AG08395 (cell line): ENCODE results near the gene TRIM17.
"Not testable (repeated sequence)": the region's sequence is repeated elsewhere in the genome, so short reads cannot be mapped to it uniquely, and the experiment has no call there.

Experiments used
- DNase-seq: peaks from one replicate; pipeline ENCODE4 v3.0.0; 2012; ENCODE audit warnings: mixed read lengths, low spot score

The TRIM17 gene

GRCh38 chr1:228446852-228447251 lies 30.2 kb upstream of the TRIM17 start:
- DNase-seq, result no peak

DNA sequence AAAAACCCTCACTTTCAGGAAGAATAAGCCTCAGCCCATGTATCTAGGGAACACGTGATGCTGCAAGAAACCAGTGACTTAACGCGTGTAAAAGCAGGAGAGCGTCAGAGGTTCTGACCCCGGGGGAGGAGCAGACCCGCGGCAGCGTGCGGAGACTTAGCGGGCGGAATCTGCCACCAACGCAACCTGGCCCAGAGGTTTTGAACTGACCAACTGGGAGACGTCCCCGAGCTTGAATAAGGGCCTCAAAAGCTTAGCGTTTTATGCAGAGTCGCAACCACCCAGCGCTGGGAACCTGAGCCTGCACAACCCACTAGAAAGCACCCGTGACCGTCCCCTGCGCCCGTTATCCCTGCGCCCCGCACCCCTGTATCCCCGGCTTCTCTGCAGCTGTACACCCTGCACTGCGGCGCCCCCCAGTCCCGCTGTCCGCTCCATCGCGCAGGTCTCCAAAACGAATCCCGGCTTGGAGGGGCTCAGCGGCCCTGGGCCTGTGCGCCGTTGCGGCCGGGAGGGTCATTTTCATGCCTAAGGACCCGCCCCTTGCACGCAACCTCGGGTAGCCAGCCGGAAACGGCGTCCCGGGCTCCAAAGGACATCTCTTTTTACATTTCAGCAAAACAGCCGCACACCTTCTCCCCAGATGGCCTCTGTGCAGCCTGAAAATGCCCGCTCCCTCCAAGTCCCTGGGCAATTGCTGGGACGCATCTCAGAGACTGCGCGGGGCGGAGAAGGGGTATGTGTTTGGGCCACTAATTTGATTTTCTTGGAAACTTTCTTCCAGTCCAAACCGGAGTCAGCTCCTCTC lies 29.4 kb upstream of the TRIM17 start:
- DNase-seq, result peak; percentile 66

- DNase-seq, result no peak
These were observed 28.8 kb upstream of the TRIM17 start for GRCh38 chr1:228445490-228445842.

GRCh38 chr1:228443395-228443794 lies 26.7 kb upstream of the TRIM17 start:
- DNase-seq, result no peak

GRCh38 chr1:228440761-228441500 lies 24.3 kb upstream of the TRIM17 start:
- DNase-seq, result no peak

GRCh38 chr1:228438266-228438665 lies 21.6 kb upstream of the TRIM17 start:
- no peak for DNase-seq

DNA sequence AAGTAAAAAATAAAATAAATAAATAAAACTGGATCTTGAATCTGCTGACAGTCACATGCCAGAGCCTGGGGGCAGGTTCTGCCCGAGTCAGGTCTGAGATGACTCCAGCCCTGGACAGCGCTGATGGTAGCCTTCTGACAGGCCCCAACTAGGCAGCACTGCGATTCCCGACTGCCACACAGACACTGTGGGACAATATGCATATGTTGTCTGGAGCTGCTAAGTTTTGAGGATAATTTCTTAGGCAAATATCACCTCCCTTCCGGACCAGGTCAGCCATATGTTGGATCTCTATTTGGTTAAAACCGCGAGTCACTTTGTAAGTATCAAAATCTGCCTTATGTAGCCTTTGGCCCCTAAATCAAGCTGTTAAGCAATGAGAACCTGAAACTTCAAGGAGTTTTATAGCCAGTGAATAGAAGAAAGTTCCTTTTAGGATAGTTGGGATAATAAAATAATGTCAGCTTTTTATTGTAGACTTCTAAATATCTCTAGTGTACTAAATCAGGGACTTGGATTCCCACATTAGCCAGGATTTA lies 20.8 kb upstream of the TRIM17 start:
- no peak for DNase-seq

GRCh38 chr1:228434689-228435088 lies 18.0 kb upstream of the TRIM17 start:
- peak; percentile 32 for DNase-seq

- DNase-seq, result not testable (repeated sequence)
These were observed 16.8 kb upstream of the TRIM17 start for GRCh38 chr1:228433337-228434053.

DNA sequence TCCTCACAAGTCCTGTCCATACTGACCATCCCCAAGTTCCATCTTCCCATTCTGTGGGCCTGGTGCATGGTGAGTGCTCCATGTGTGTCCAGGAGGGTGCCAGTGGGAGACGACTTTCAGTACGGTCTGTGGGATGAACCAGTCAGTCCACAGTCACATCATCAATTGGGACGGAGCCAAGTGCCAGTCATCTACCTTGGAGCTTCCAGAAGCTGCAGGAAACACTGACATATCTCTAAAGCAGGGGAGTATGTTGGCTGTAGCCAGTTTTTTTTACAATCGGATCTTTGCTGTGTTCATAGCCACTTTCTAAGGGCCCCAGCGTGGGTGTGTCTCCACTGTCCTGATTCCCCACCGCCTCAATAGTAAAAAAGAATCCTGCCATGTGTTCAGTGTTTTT lies 13.6 kb upstream of the TRIM17 start:
- no peak for DNase-seq

DNA sequence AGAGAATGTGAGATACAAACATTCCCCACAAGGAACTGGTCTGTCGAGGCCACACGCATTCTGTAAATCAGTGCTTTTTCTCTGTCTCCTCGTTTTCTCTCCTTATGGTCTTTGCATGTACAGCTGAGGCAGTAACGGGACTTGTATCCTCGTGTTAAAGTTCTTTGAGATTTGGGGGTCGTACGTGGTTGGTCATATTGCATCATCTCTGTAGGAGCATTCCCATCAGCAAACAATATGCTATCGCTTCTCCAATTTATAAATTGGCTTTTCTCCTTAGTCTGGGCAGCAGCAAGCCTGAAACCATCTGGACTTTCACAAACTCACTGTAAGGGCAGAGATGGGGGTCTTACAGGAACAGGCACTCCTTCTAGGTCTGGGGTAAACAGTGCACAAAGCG lies 13.0 kb upstream of the TRIM17 start:
- no peak for DNase-seq

GRCh38 chr1:228429007-228429406 lies 12.3 kb upstream of the TRIM17 start:
- no peak for DNase-seq

DNA sequence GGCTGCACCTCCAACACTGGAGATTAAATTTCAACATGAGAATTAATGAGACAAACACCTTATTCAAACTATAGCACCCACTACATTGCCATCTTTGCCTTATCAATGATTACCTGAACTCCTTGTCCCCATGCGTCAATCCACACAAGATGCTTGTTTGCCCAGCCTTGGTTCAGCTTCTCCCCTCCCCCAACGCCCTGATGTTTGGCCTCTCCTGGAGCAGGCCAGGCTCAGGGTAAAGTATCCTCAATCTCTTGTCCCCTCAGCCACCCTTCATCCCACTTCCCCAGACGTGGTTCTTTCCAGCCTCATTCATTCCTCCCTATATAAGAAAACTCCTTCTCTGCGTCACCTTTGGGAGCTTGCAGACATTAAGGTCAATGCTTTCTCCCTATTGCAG lies 11.8 kb upstream of the TRIM17 start:
- no peak for DNase-seq

DNA sequence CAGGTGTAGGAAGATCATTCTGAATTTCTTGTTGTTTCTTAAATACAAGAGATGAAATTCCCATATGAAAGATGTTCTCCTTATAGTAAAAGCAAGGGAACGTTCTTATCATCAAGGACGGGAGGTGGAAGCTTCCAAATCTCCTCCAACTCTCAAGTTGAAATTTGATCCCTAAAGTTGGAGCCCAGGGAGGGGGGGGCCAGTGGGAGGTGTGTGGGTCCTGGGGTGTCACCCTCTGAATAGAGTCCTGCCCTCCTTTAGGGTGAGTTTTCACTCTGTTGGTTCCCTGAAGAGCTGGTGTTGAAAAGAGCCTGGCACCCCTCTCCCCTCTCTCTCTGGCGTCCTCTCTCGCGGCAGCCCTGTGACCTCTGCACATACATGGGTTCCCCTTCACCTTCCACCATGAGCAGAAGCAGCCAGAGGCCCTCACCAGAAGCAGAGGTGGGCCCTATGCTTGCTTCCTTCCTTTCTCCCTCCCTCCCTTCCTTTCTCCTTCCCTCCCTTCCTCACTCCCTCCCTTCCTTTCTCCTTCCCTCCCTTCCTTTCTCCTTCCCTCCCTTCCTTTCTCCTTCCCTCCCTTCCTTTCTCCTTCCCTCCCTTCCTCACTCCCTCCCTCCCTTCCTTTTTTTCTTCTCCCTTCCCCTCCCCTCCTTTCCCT lies 10.0 kb upstream of the TRIM17 start:
- no peak for DNase-seq

DNA sequence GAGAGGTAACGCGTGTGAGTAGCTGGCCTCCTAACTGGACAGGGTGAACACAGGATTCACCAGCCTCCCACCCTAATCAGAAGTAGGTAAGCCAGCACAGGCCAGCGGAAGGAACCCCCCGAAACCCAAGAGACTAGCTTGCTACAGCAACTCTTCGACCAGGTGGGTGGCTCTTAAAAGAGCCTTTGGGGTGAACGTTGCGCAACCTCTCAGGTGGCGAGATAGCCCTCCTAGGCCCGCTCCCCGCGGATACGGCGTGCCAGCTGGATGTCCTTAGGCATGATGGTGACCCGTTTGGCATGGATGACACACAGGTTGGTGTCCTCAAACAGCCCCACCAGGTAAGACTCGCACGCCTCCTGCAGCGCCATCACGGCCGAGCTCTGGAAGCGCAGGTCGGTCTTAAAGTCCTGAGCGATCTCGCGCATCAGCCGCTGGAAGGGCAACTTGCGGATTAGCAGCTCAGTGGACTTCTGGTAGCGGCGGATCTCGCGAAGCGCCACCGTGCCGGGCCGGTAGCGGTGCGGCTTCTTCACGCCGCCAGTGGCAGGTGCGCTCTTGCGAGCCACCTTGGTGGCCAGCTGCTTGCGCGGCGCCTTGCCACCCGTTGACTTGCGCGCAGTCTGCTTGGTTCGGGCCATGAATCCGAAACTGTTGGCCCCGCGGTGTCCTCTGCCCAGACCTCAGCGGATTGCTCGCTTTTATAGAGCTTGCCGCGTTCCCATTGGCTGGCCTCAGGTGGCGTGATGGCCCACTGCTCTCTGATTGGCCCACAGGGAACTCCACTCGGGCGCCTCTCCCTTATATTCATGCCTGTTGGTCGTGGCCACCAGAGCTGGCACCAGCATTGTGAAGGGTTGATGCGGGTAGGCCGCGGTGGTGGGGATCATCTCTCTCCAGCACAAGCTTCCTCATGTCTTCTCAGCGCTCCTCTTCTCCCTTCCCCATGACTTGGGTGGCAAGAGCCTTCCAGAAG lies 8.3 kb upstream of the TRIM17 start:
- no peak for DNase-seq

GRCh38 chr1:228423404-228424053 lies 6.9 kb upstream of the TRIM17 start:
- no peak for DNase-seq

GRCh38 chr1:228420968-228421826 lies 4.5 kb upstream of the TRIM17 start:
- no peak for DNase-seq

DNA sequence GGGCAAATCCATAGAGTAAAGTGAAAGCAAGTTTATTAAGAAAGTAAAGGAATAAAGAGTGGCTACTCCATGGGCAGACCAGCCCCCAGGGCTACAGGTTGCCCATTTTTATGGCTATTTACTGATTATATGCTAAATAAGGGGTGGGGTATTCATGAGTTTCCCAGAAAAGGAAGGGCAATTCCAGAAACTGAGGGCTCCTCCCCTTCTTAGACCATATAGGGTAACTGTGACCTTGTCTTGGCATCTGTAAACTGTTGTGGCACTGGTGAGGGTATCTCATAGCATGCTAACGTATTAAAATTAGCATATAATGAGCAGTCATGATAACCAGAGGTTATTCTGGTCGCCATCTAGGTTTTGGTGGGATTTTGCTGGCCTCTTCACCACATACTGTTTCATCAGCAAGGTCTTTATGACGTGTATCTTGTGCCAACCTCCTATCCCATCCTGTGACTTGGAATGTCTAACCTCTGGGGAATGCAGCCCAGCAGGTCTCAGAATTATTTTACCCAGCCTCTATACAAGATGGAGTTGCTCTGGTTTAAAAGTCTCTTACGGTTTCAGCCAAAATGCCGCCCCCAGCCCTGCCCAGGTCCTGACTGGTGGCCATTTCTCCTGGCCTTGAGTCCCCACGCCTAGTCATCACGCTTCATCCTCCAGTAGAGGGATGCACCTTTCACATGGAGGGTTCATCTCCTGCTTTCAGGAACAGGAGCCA lies 982 bp upstream of the TRIM17 start:
- no peak for DNase-seq

DNA sequence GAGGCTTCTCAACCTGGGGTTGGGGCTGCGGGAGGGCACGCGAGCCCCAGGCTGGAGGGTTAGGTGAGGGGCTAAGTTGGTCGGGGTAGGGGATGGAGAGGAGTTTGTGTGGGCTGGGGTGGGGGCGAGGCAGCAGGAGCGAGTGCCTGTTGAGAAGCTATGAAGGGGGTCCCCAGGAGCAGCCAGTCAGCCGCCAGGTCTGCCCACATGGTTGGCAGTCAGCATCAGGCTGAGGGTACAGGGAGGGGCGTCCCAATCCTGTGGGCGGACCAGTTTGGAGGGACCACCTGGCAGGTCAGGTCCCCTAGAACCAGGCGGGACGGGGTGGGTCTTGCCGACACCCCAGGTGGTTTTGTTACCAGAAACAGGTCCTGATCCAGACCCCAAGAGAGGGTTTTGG lies 400 bp upstream of the TRIM17 start:
- no peak for DNase-seq
